ENCODE data around the gene ATCAY.

ATCAY gene, protein sequence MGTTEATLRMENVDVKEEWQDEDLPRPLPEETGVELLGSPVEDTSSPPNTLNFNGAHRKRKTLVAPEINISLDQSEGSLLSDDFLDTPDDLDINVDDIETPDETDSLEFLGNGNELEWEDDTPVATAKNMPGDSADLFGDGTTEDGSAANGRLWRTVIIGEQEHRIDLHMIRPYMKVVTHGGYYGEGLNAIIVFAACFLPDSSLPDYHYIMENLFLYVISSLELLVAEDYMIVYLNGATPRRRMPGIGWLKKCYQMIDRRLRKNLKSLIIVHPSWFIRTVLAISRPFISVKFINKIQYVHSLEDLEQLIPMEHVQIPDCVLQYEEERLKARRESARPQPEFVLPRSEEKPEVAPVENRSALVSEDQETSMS

DNA sequence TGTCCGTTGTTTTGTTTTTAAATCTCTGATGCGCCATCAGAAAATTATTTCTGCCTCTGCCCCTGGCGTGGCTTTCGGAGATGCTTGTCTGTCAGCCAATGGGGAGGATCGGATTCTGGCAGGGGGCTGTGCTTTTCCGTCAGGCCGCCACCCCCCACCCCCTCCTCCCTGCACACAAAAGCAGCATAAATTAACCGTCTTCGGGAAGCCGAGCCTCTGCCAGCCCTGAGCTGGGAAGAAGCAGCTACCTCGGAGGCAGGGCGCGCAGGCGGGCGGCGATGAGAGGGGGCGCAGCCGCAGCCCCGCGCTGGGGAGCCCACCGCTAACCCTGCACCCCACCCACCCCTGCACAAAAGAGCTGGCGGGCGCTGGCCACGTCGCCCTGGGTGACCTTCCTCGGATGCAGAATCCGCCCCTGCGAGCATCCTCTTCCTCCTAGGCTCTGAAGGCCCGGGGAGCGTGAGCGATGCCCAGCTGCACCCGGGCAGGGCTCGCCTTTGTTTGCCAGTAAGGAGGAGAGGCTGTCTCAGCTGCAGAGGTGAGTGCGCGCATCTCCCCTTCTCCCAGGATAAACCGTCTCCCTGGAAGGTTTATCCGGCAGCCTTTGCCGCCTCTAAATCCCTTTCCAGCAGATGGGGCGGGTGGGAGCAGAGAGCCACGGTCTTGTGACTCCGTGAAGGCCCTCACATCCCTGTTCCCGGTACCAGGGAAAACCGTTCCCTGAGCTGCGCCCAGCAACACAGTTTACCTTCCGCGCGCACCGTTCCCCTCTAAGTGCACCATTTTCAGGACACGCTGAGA, at the start of gene ATCAY:
TSS of gene ATCAY (plus strand) at position 215 of the 801 bp plus-strand sequence. CDS start 5,083 bp downstream, outside the sequence.
- no peak for DNase-seq

DNA sequence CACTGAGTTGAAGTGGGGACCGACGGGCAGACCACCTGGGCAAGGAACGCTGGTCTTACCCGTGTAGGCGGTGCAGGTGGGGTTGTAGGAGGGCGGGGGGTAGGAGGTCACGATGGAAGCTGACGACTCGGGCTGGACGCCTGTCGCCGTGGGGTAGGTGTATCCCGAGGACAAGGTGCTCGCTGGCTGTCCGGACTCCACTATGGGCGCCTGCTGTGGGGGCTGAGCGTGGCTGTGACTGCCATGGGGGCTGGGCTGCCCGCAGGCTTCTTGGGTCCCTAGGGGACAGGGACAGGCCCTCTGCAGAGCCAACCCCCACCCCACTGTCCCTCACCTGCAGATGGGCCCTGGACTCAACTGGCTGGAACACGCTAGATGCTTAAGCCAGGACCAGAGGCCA, 48.9 kb upstream of the ATCAY start:
- DNase-seq = no peak

DNA sequence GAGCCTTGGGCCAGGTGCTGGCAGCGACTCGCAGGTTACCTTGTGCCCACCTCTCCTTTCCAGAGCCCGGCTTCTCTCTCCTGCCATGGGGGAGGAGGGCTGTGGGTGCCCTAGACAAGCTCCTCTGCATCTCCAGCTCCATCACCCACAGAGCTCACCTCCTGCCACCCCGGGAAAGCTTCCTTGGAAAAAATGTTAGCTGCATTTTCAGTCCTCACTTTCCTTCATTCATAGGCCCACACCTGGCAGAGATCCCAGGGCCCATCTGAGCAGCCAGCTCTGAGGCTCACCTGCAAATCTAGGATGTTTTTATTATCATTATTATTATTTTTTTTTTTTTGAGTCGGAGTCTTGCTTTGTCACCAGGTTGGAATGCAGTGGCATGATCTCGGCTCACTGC, 48.5 kb upstream of the ATCAY start:
- no peak for DNase-seq

DNA sequence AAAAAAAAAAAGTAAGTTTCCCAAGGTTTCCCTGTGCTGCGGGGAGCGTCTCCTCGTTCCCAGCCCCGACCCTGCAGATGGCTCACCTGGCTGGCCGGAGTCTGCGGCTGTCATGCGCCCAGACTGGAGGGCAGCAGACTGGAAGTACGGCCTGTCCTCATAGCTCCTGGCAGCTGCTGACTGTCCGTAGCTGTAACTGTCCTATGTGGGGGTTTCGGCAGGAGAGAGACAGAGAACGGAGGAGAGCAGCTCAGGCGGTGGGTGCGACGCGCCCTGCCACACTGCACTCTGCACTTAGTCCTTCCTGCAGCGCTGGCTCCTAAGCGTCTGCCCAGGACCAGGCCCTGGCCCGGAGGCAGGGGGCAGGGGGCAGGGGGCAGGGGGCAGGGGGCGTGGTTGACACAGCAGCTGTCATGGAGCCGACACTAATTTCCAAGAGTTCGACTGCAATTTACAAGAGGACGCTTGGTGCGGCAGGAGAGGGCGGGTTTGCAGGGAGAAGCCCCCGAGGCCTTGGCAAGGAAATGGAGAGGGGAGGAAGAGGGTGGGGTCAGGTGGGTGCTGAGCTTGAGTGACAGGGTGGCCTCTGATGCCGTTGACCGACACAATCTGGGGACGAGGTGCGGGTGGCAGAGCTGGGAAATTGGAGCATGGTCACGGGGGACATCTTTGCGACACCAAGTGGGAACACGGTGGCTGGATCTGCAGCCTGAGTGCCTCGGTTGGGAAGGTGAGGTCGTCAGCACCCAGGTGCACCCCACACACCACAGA, 46.7 kb upstream of the ATCAY start:
- no peak for DNase-seq

DNA sequence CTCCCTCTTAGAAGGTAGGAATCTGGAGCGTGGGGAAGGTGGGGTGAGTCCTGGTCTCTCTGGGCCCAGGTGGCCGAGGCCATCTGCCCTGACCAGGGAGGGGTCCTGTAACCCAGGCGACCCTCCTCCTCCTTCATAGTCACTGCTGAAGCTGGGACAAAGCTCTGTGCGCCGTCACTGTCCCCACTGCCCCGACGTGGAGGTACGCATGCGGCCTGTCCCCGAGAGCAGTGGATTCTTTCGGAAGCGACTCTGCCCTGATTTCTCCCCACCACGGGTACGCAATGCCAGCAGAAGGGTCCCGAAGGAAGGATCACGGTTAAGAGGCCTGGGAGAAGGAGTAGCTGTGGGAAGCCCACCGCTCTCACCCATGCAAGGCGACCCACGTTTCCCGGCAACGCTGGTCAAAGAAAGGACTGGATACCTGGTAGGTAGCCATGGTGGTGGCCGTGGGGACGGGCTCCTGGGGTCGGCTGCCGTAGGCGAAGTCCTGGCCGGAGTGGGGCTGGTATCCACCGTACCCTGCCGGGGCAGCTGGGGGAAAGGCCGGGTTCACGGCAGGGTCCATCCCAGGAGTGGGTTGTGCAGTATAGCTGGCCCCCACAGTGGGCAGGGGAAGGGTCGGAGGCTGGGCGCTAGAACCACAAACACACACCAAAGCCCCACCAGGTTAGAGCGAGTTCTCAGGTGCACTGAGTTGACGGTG, 46.0 kb upstream of the ATCAY start:
- no peak for DNase-seq

DNA sequence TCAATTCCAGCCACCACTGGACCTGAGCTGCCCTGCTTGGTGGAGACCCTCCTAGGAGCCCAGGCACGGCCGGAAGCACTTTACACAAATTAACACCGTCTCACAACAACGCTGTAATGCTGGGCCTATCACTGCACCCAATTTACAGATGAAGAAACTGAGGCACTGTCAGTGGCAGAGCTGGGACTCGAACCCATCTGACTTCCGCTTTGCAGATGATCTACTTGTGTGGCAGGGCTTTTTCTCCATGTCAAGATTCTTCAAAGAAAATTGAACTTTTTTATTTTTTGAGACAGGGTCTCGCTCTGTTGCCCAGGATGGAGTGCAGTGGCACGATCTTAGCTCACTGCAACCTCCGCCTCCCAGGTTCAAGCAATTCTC, 45.4 kb upstream of the ATCAY start:
- no peak for DNase-seq

DNA sequence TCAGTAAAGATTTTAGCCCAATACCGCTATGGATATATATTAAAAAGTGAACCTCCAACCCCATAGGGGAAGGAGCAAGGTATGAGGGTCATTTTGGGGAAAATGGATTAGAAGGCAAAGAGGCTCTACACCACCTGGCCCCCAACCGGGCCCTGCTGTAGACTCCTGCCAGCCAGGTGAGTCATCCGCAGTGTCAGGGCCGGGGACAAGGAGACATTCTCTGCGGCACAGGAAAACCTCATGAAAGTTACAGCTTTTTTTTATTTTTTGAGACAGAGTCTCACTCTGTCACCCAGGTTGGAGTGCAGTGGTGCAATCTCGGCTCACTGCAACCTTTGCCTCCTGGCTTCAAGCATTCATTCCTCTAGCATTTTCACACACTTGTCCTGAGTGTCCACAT, 43.6 kb upstream of the ATCAY start:
- no peak for DNase-seq

DNA sequence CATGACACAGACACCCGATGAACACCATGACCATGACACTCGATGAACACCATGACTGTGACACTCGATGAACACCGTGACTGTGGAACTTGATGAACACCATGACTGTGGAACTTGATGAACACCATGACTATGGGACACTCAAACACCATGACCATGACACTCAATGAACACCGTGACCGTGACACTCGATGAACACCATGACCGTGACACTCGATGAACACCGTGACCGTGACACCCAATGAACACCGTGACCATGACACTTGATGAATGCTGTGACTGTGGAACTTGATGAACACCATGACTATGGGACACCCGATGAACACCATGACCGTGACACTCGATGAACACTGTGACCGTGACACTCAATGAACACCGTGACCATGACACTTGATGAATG, 43.2 kb upstream of the ATCAY start:
- no peak for DNase-seq

DNA sequence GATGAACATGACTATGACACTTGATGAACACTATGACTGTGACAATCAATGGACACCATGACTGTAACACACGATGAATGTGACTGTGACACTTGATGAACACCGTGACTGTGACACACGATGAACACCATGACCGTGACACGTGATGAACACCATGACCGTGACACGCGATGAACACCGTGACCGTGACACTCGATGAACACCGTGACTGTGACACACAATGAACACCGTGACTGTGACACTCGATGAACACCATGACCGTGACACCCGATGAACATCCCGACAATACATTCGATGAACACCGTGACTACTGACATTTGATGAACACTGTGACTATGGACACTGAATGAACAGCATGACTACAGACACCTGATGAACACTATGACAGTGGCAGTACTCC, 42.6 kb upstream of the ATCAY start:
- no peak for DNase-seq

DNA sequence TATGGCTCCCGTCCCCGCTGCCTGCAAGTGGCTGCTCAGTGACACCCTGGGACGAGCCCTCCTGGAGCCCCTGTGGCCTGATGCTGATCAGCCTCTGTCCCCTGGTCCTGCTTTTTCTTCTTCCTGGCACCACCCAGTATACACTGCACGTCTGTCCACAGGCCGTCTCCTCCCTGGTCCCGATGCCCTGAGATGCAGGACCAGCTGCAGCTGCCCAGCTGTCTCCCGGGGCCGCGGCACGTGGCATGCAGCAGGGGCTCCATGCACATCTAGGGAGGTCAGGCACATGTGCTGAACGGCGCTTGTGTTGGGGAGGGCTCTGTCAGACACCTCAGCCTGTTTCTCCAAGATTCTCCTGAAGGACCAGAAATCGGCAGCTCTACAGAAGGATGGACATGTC, 41.8 kb upstream of the ATCAY start:
- DNase-seq = no peak

DNA sequence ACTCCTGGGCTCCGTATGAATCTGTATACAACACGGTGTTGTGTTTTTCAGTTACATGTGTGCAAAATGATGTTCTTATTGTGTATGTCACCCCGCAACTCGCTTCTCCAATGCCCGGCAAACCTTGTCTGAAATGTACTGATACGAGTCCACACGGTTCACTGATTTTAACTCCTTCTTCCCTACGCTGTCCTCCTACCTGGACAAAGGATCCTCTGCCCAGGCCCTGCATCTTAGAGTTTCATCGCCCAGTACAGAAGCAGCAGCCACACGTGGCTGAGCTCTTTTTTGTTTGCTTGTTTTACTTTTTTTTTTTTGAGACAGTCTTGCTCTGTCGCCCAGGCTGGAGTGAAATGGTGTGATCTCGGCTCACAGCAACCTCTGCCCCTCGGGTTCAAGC, 40.5 kb upstream of the ATCAY start:
- DNase-seq = no peak

DNA sequence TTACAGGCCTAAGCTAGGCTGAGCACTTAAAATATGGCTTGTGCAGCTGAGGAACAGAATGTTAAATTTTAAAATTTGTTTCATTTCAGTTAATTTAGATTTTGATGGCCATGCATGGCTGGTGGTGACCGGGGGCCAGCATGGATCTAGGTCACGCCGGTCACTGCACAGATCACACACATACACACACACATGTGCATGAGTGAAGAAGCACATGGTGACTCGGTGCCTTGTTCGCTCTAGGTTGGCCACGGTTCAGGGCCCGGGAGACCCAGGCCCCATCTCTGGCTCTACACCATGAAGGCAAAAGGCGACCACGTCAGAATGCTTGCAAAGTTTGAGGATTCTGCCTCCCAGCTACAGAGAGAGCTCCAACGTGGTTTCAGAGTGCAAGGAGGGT, 39.7 kb upstream of the ATCAY start:
- DNase-seq = no peak

DNA sequence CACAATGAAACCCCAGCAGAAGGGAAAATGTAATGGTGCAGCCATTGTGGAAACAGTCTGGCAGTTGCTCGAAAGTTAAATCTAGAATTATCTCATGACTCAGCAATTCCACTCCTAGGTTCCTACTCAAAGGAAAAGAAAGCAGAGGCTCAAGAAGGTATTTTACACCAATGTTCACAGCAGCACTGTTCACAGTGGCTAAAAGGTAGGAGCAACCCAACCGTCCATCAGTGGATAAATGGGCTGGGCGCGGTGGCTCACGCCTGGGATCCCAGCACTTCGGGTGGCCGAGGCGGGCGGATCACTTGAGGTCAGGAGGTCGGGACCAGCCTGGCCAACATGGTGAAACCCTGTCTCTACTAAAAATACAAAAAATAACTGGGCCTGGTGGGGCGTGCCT, 37.5 kb upstream of the ATCAY start:
- no peak for DNase-seq

DNA sequence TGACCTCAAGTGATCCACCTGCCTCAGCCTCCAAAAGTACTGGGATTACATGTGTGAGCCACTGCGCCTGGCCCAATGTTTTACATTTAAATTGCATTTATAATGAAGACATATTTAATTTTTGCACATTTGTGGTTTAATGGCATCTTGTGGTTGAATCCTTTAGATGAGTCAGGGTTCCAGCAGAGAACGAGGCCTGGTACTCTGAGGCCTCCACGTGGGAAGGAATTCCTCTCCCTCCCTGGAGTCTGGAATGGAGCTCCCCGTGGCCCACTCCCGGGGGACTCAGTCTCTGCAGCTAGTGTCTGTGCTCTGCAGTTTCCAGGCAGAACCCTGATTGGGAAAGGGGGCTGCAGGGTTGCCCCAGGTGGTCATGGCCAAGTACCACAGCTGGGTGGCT, 35.9 kb upstream of the ATCAY start:
- DNase-seq = no peak

DNA sequence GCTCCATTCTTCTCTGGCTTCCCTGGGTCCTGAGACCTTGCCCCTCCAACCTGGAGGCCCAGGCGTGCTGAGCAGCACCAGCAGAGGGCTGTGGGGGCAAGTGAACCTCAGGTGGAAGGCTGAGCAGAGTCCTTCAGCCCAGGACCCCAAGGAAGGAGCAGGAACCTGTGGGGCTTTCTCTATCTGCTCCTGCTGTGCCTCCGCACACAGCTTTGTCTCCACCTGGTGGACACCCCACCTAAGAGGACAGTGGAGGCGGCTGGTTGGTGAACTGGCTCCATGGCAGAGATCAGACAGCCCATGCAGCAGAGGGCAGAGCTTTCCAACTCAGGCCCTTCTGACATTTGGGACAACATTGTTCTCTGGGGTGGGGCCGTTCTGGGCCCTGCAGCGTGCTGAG, 31.4 kb upstream of the ATCAY start:
- DNase-seq = no peak

DNA sequence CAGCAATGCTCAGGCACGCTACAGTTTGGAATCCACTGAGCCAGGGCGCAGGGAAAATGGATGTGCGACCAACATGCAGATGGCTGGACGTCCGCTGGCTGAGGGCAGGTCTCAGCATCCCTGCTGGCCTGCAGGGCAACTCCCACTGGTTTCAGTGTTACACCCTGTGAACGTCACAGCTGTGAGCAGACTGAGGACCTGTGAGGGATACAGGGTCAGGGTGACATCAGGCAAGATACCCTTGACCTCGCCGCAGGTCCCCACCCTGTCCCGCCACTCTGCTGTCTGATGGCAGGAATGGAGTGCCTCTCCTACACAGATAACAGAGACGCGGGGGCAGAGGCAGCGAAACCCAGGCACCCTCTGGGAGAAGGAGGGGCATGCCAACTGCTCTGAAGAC, 30.7 kb upstream of the ATCAY start:
- no peak for DNase-seq

DNA sequence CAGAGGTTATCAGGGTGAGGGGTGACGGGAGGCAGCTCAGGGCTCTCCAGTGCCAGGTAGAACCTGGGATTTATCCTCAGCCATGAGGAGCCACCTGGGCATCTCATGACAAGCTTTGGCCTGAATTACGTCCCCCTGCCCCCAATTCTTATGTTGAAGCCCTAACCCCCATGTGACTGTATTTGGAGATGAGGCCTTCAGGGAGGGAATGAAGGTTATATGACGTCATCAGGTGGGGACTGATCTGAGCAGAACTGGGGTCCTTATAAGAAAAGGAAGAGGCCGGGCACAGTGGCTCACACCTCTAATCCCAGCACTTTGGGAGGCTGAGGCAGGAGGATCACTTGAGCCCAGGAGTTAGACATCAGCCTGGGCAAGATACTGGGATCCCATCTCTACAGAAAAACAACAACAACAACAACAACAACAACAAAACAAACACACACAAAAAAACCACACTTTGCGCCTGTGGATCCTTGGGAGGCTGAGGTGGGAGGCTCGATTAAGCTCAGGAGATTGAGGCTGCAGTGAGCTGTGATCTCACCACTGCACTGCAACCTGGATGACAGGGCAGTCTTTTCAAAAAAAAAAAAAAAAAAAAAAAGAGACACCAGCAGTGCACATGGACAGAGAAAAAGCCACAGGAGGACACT, 30.0 kb upstream of the ATCAY start:
- DNase-seq = no peak

DNA sequence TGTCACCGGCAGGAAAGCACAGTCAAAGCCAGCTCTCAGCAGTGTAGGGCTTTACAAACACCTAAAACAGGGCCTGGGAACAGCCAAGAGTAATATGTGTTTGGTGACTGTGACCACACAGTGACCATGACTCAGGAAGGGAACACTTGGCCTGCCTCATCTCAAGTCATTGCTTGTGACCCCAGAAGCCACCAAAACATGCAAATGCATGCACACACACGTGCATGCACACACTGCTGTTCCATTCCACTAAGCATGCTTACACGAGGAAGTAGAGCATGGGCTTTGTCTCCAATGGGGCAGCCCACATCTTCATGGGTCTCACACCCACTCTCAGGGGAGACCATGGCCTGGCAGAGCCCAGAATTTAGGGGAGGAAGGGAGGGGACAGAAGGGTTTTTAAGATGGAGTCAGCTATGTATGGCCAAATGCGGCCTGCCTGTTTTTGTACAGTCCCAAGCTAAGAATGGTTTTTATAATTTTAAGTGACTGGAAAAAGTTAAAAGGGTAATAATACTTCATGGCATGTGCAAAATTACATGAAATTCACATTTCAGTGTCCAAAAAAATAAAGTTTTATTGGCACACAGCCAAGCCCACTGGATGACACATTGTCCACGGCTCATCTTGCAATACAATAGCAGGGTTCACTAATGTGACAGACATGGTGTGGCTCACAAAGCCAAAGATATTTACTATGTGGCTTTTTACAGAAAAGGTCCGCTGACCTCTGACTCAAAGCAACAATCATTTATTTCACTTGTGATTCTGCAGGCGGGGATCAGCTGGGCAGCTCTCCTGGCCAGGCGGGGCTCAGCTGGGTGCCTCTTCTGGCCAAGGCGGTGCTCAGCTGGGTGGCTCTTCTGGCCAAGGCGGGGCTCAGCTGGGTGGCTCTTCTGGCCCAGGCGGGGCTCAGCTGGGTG, 29.0 kb upstream of the ATCAY start:
- no peak for DNase-seq

DNA sequence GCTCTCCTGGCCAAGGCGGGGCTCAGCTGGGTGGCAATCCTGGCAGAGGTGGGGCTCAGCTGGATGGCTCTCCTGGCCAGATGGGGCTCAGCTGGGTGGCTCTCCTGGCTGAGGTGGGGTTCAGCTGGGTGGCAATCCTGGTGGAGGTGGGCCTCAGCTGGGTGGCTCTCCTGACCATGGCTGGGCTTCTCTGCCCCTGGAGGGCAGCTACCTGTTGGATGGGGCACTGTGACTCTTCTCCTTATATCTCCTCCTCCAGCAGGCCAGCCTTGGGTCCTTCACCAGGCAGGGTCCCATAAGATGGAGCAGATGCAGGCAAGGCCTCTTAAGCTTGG, 28.3 kb upstream of the ATCAY start:
- DNase-seq = no peak

DNA sequence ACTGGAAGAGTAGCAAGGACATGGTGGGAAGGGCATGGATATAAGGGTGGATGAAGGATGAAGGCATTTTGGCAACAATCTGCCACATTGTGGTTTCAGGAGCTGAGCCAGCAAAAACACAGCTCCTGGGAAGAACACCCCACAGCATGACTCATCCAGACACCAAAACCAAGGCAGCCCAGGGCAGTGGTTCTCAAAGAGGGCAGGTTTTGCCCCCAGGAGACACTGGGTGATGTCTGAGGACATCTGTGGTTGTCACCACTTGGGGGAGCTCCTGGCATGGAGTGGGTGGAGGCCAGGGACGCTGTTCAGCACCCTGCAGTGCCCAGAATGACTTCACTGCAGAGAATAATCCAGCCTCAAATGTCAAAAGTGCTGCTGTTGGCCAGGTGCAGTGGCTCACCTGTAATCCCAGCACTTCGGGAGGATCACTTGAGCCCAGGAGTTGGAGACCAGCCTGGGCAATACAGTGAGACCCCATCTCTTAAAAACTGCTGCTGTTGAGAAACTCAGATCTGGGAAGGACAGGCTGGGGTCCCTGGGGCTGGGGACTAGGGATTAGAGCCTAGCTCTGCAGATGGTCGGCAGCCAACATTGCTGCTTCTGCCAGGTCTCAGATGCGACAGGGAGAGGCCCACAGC, 27.8 kb upstream of the ATCAY start:
- no peak for DNase-seq

DNA sequence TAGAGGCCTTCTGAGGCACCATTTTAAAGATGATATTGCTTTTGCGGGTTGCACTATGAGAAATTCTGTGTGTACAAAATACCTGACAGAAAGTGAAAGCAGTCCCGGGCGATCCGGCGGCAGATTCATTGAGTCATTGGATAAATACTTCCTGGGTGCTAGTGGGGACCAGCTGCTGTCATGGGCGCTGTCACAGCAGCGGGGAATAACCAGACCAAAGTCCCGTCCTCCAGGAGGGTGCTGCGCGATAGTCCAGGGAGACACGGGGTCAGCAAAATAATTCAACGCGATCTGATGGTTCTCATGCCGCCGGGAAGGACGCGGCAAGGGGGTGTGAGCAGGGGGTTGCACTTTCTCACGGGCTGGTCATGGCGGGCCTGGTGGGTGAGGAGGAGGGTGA, 25.2 kb upstream of the ATCAY start:
- DNase-seq = no peak
